HepG2 (cell line): Measurements from ENCODE around the gene PEX14. TPM values are rescaled to one million over a fixed set of nuclear protein-coding genes. Genes with fewer than 3 reads are reported as not detected.

ENCODE experiments used
- ATAC-seq: fragments of 200-7000 bp; cut with Tn5 transposase; 3 replicates; pipeline ENCODE4 v1.9.1; 2020; ENCODE audit warnings: mild to moderate bottlenecking, moderate library complexity
- BruUV-seq: library from RNA; stranded (reverse); fragments of 400-500 nt; replicated peaks from 2 replicates; lab custom pipeline; 2021; lab: Mats Ljungman, UMichigan
- CTCF ChIA-PET: fragments of 300-600 bp; formaldehyde crosslinking; extraction: SDS; loops from one replicate; lab custom pipeline; 2021; ENCODE audit warnings: low total read pairs, inconsistent platforms, low intra/inter-chr PET ratio; lab: Yijun Ruan, JAX
- POLR2A ChIA-PET: fragments of 350-600 bp; sonication (Branson Sonifier 250); formaldehyde crosslinking; loops from one replicate; lab custom pipeline; 2020; ENCODE audit warnings: antibody characterized with exemption, inconsistent platforms; lab: Yijun Ruan, JAX
- DNase-seq: peaks from one replicate; pipeline ENCODE4 v3.0.0-alpha.2; 2015; ENCODE audit warnings: low spot score
- FAIRE-seq: peaks from 3 replicates; lab custom pipeline; 2011; peaks lifted over from hg19 to GRCh38; lab: Jason Lieb, UNC
- H2AFZ ChIP-seq: one replicate; pipeline ENCODE4 v1.6.1; 2011; ENCODE audit warnings: low read length, inconsistent platforms
- H3K27ac ChIP-seq: fragments of 300-600 bp; 3 replicates; pipeline ENCODE4 v1.8.0; 2011; ENCODE audit warnings: mixed run types, mild to moderate bottlenecking, mixed read lengths, low read length, inconsistent platforms; ENCODE audit not compliant: insufficient read depth; ENCODE audit errors: extremely low read length
- H3K27me3 ChIP-seq, 2 experiments: fragments of 200-600 bp in 1 of 2; 2 replicates in 1 of 2; 3 replicates in 1 of 2; pipeline versions ENCODE4 v1.6.0 to v1.8.0; 2011; ENCODE audit warnings: low read length in 2 of 2, mild to moderate bottlenecking in 2 of 2, moderate library complexity in 2 of 2, inconsistent platforms in 1 of 2; ENCODE audit not compliant: insufficient read depth in 2 of 2, control insufficient read depth in 1 of 2
- H3K36me3 ChIP-seq, 2 experiments: fragments of 200-600 bp in 1 of 2; replicated peaks in 1 of 2; 2 replicates in 1 of 2; 3 replicates in 1 of 2; pipeline versions ENCODE4 v1.5.1 to v1.8.0; 2011; ENCODE audit warnings: low read length in 2 of 2, inconsistent platforms in 1 of 2; ENCODE audit not compliant: insufficient read depth in 2 of 2, control insufficient read depth in 1 of 2
- H3K4me1 ChIP-seq: 2 replicates; pipeline ENCODE4 v1.5.1; 2012; ENCODE audit warnings: low read length, inconsistent platforms; ENCODE audit not compliant: insufficient read depth
- H3K4me2 ChIP-seq: 2 replicates; pipeline ENCODE4 v1.6.0; 2011; ENCODE audit warnings: low read depth, low read length, inconsistent platforms
- H3K4me3 ChIP-seq, 3 experiments: fragments of 200-600 bp in 1 of 3; sonication (generic), shearing (Covaris generic) in 1 of 3; replicated peaks in 1 of 3; 2 replicates each; pipeline ENCODE4 v1.5.1; 2011 to 2016; ENCODE audit warnings: low read length in 3 of 3, inconsistent platforms in 2 of 3, low read depth in 2 of 3, mild to moderate bottlenecking in 2 of 3, control low read depth in 1 of 3, mixed read lengths in 1 of 3; ENCODE audit not compliant: insufficient read depth in 1 of 3
- H3K79me2 ChIP-seq: one replicate; pipeline ENCODE4 v1.6.1; 2011; ENCODE audit warnings: low read length, inconsistent platforms; ENCODE audit not compliant: insufficient read depth
- H3K9ac ChIP-seq: 2 replicates; pipeline ENCODE4 v1.6.0; 2011; ENCODE audit warnings: mild to moderate bottlenecking, low read depth, low read length, inconsistent platforms; ENCODE audit not compliant: insufficient read depth
- H3K9me3 ChIP-seq: 2 replicates; pipeline ENCODE4 v1.5.1; 2012; ENCODE audit warnings: mild to moderate bottlenecking, low read length
- H4K20me1 ChIP-seq: 2 replicates; pipeline ENCODE4 v1.6.0; 2011; ENCODE audit warnings: inconsistent platforms, mild to moderate bottlenecking, low read length, moderate library complexity; ENCODE audit not compliant: insufficient read depth
- CAMTA2 ChIP-seq: sonication (generic); formaldehyde crosslinking; IDR thresholded peaks from 2 replicates; pipeline ENCODE4 v1.4.0; 2020; ENCODE audit warnings: mild to moderate bottlenecking, missing genetic modification reagents, borderline replicate concordance
- ELF4 ChIP-seq: sonication (generic); formaldehyde crosslinking; IDR thresholded peaks from 2 replicates; pipeline ENCODE4 v1.5.0; 2020; ENCODE audit warnings: missing genetic modification reagents, mild to moderate bottlenecking, moderate library complexity, borderline replicate concordance
- FOXP1 ChIP-seq, 2 experiments: fragments of 450-650 bp in 1 of 2; IDR thresholded peaks; 2 replicates each; pipeline ENCODE4 v1.6.1; 2017 to 2018; ENCODE audit warnings: antibody characterized with exemption in 1 of 2
- HHEX ChIP-seq: IDR thresholded peaks from 2 replicates; pipeline ENCODE4 v1.6.1; 2016; ENCODE audit warnings: control low read depth
- JUNB ChIP-seq: sonication (generic); formaldehyde crosslinking; IDR thresholded peaks from 2 replicates; pipeline ENCODE4 v1.8.0; 2022; ENCODE audit warnings: missing genetic modification reagents, mild to moderate bottlenecking, borderline replicate concordance
- KDM3A ChIP-seq: IDR thresholded peaks from 2 replicates; pipeline ENCODE4 v1.6.1; 2018; ENCODE audit warnings: low read depth, missing compliant biosample characterization
- KMT2A ChIP-seq: sonication (generic); formaldehyde crosslinking; IDR thresholded peaks from 2 replicates; pipeline ENCODE4 v1.4.0; 2020; ENCODE audit warnings: missing genetic modification reagents
- MTA3 ChIP-seq: sonication (generic); formaldehyde crosslinking; IDR thresholded peaks from 2 replicates; pipeline ENCODE4 v1.4.0; 2020; ENCODE audit warnings: missing genetic modification reagents
- NCOA2 ChIP-seq: sonication (generic); formaldehyde crosslinking; IDR thresholded peaks from 2 replicates; pipeline ENCODE4 v1.8.0; 2022; ENCODE audit warnings: inconsistent platforms
- NFYC ChIP-seq: IDR thresholded peaks from 2 replicates; pipeline ENCODE4 v1.6.1; 2016; ENCODE audit warnings: missing genetic modification reagents, missing compliant biosample characterization
- RFXANK ChIP-seq: IDR thresholded peaks from 2 replicates; pipeline ENCODE4 v1.6.1; 2016
- ZSCAN9 ChIP-seq: IDR thresholded peaks from 2 replicates; pipeline ENCODE4 v1.6.1; 2016; ENCODE audit warnings: borderline replicate concordance
- WGBS: methylation state at CpG from one replicate; pipeline ENCODE4 v1.1.6; 2017; ENCODE audit warnings: low lambda C conversion rate; 5-methylcytosine and 5-hydroxymethylcytosine counted together
- in situ Hi-C: cut with HindIII; loops from 2 replicates; pipeline ENCODE4 v1.10.0; 2017; ENCODE audit warnings: low pct_unique_long_range_greater_than_20kb; ENCODE audit not compliant: extremely low pct_ligation_motif_present
- intact Hi-C: fragments of 100-400 bp; cut with micrococcal nuclease; formaldehyde crosslinking; loops from one replicate; pipeline ENCODE4 v1.10.0; 2022; ENCODE audit not compliant: unreplicated experiment
- polyA plus RNA-seq, 8 experiments: library from polyadenylated mRNA; depleted of rRNA in 3 of 8; stranded (reverse) in 7 of 8; unstranded in 1 of 8; fragments of >200 nt; fragmentation: Illumina TruSeq in 4 of 8; extraction: Trizol in 4 of 8; gene quantifications; 2 replicates each; pipeline versions ENCODE4 v1.2.1 to v1.2.3, GENCODE V29; 2011 to 2016; ENCODE audit warnings: low read depth in 4 of 8, missing spikeins in 1 of 8, mixed read lengths in 1 of 8; ENCODE audit not compliant: insufficient read depth in 1 of 8
- total RNA-seq, 5 experiments: library from RNA; depleted of rRNA; stranded (reverse); fragments of >200 nt; fragmentation: Illumina TruSeq; extraction: Trizol; gene quantifications; 2 replicates each; pipeline ENCODE4 v1.2.3, GENCODE V29; 2016; ENCODE audit warnings: low read depth in 1 of 5
- TF ChIP-seq, protein P1 (sequence below): sonication (generic); formaldehyde crosslinking; IDR thresholded peaks from 2 replicates; pipeline ENCODE4 v1.5.0; 2020; ENCODE audit warnings: missing genetic modification reagents
- TF ChIP-seq, protein P2 (sequence below): sonication (generic); formaldehyde crosslinking; IDR thresholded peaks from 2 replicates; pipeline ENCODE4 v1.4.0; 2020; ENCODE audit warnings: missing genetic modification reagents, borderline replicate concordance
- TF ChIP-seq, protein P3 (sequence below): IDR thresholded peaks from 2 replicates; pipeline ENCODE4 v1.6.1; 2016; ENCODE audit warnings: low read depth, borderline replicate concordance

Gene PEX14
- total and polyA plus RNA-seq, 2 of the 13 experiments (the other 11 are each of a cell fraction or from before 2014, with no cell fraction given), result 6.5 to 9.9 TPM

DNA sequence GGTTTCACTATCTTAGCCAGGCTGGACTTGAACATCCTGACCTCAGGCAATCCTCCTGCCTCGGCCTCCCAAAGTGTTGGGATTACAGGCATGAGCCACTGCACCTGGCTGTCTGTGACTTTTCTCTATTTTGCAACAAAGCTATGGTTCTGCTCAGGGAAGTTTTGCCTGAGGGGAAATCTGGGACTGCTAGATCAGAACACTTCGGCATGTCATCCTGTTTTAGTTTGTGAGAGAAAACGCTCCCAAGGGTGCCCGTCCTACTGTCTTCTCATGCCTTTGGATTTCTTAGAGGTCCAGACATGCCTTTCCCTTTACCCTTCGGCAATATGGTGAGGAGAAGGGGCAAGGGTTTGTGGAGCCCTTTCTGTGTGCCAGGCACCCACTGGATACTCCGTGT, 30.5 kb upstream of the PEX14 start:
- Histone ChIP-seq H3K9ac (no peak overlapping the region), H3K79me2 (no peaks in the 10 kb centered on the region), H3K4me2 (no peak overlapping the region), H3K4me1 (no peaks in the 10 kb centered on the region), H3K9me3 (no peaks in the 10 kb centered on the region), H3K27me3 (no peaks in the 10 kb centered on the region), H4K20me1 (no peaks in the 10 kb centered on the region), H2AFZ (no peak overlapping the region), H3K4me3 (no peak overlapping the region), H3K27ac (no peak overlapping the region), H3K36me3 (peaks cover 0 to 3% of the 10 kb centered on the region in 2 experiments; a peak in 1 of 5 replicates)
- DNase-seq (no peak), ATAC-seq (no peak), FAIRE-seq (no peak)
- intact Hi-C loops, result no loop called here
- BruUV-seq, result no TSS peak
- ChIA-PET POLR2A (interaction anchor here (1.7 kb wide), 1 partner anchor 8 kb away, joined by 4 read pairs; no protein-coding TSS in a partner anchor), CTCF (no interaction called here)
- TF ChIP-seq MTA3 (CRISPR knock-in tag) (no peak), KDM3A (CRISPR knock-in tag) (no peak), ZSCAN9 (CRISPR knock-in tag) (no peak), RFXANK (CRISPR knock-in tag) (no peak), FOXP1 (IDR thresholded peaks at IDR 0.05) (no peak), FOXP1 (CRISPR knock-in tag; IDR thresholded peaks at IDR 0.05) (no peak), HHEX (CRISPR knock-in tag) (no peak), NFYC (CRISPR knock-in tag) (no peak), JUNB (no peak), CAMTA2 (no peak), NCOA2 (CRISPR knock-in tag) (no peak), ELF4 (CRISPR knock-in tag) (no peak), KMT2A (CRISPR knock-in tag) (no peak)
- TF ChIP-seq, protein P1, sequence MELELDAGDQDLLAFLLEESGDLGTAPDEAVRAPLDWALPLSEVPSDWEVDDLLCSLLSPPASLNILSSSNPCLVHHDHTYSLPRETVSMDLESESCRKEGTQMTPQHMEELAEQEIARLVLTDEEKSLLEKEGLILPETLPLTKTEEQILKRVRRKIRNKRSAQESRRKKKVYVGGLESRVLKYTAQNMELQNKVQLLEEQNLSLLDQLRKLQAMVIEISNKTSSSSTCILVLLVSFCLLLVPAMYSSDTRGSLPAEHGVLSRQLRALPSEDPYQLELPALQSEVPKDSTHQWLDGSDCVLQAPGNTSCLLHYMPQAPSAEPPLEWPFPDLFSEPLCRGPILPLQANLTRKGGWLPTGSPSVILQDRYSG (CRISPR knock-in tag), result no peak
- TF ChIP-seq, protein P2, sequence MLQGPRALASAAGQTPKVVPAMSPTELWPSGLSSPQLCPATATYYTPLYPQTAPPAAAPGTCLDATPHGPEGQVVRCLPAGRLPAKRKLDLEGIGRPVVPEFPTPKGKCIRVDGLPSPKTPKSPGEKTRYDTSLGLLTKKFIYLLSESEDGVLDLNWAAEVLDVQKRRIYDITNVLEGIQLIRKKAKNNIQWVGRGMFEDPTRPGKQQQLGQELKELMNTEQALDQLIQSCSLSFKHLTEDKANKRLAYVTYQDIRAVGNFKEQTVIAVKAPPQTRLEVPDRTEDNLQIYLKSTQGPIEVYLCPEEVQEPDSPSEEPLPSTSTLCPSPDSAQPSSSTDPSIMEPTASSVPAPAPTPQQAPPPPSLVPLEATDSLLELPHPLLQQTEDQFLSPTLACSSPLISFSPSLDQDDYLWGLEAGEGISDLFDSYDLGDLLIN (CRISPR knock-in tag), result no peak
- TF ChIP-seq, protein P3, sequence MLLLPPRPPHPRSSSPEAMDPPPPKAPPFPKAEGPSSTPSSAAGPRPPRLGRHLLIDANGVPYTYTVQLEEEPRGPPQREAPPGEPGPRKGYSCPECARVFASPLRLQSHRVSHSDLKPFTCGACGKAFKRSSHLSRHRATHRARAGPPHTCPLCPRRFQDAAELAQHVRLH, result no peak
- in situ Hi-C loops, result no loop called here
- WGBS, result 98% methylated on average over 6 of the region's 6 CpGs
